ENCODE measurements around the gene B3GNT3.

Gene B3GNT3

DNA sequence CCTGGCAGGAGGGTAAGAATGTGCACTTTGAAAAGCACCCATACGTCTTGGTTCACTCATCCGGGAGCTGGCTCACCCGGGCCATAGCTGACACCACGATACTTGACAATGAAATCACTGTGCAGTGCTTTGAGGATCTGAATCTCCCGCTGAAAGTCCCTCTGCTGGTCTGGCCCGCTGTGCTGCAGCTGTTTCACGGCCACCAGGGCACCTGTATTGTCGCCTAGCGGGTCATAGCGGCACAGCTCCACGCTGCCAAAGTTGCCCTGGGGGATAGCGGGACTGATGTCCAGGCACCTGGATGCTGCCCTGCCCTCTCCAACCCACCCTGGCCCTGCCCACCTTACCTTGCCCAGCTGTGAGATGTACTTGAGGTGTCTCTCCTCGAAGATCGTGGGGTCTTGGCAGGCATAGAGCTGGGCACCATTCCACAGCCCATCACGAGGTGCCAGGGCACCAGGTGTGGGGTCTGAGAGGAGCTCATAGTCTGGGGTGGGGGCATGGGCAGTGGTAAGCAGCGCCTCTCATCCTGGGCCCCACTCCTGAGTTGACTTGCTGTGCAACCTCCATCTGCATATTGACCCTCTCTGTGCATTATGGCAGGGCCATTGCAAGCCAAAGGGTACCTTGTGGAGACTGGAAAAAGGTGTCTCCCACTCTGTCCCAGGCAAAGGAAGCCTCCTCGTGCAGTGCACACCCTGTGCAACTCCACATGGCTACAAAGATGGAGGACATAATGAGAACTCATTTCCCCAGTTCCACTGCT lies 37.7 kb downstream of the B3GNT3 start:
- DNase-seq (ENCODE audit: low read depth in 4 of 4, low spot score in 1 of 4): no peak

DNA sequence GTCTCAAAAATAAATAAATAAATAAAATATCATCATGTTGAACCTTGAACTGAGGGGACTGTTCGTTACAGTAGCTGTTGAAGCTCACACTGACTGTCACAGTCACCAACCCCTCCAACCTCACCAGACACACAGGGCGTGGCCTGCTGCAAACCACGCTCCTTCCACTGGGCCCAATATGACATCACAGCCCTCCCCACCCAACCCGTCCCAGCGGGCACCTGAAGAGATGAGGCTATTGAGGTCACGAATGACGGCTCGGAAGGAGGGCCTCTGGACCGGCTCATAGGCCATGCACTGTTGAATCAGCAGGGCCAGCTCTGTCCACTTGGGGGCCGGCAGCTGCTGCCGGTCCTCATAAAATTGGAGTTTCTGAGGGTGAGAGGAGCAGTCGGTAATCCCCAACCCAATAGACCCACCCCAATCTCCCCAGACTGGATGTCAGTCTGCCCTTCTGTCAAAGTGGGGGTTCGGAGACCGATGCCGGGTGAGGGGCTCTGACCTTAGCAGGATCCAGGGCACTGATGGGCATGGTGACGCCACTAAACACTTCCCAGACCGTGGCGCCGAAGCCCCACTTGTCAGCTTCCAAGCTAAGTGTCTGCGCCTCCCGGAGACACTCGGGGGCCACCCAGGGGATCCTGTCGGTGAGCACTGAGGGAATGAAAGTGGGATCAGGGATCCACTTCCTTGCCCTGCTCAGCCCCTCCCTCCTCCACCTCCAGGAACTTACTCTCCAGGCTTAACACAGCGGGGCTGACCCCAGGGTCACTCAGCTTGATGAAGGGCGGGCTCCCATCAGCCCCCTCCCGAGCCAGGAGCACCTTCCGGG lies 39.6 kb downstream of the B3GNT3 start:
- no peak for DNase-seq (ENCODE audit: low read depth in 4 of 4, low spot score in 1 of 4)

DNA sequence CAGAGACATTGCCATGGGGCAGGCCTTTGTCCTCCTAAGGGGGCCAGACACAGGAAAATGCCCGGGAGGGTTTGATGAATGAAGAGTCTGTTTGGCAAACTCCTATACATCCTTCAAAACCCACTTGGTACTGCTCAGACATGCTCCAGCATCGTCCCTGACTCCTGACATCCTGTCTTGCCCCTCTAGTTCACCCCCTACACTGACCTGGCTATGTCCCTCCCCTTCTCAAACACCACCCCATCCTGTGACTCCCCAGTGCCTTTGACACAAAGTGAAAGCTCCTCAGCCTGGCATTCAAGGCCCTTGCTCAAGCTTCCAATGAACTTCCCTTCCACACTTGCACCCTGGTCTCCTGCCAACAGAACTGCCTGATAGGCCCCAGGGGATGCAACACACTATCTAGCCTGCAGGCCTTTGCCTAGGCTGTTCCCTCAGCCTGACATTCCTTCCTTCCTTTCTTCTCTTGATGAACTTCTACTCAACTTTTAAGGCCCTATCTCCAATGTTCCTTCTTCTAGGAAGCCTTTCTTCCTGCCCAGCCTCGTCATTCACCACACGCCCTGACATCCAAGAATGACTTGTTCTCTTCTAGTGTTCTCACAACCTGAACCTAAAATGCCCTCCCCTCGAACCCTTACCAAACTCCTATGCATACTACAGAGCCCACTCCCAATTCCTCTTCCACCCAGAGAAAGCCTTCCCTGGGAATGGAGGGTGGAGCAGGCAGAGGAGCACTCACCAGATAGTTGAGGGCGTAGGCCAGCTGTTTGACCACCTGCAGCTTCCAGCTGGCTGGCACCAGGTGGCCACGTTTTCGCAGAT lies 40.5 kb downstream of the B3GNT3 start:
- no peak for DNase-seq (ENCODE audit: low read depth in 4 of 4, low spot score in 1 of 4)

DNA sequence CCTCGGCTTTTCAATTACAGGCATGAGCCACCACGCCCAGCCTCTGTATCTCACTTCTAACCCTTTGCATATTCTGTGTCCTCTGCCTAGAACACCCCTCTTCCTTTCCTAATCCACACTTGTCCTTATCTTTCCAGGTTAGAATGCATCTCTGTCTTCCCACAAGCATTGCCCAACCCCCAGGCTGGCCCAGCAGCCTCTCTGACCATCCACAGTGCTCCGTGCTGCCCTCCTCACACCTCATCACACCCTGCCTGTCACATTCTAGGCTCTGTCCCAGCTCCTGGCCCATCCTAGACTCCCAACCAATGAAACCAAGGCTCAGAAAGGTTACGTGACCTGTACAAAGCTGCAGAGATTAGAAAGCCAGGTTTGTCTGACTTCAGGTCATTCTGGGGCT lies 41.6 kb downstream of the B3GNT3 start:
- no peak for DNase-seq (ENCODE audit: low read depth in 4 of 4, low spot score in 1 of 4)

DNA sequence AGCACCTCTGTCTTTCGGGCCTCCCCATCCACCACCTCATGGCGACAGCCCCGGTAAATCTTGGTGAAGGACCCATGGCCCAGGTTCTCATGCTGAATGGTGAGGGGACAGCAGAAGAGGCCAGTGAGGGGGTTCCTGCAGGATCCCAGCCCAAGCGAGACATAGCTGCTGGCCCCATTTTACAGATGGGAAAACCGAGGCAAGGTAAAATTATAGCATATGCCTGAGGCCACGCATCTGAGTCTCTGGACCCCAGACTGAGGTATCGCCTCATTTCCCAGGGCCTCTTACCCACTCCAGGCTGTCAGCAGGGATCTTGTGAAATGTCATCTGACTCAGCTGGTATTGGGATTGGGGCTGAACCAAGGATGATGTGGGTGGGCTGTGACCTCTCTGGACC lies 43.0 kb downstream of the B3GNT3 start:
- no peak for DNase-seq (ENCODE audit: low read depth in 4 of 4, low spot score in 1 of 4)

DNA sequence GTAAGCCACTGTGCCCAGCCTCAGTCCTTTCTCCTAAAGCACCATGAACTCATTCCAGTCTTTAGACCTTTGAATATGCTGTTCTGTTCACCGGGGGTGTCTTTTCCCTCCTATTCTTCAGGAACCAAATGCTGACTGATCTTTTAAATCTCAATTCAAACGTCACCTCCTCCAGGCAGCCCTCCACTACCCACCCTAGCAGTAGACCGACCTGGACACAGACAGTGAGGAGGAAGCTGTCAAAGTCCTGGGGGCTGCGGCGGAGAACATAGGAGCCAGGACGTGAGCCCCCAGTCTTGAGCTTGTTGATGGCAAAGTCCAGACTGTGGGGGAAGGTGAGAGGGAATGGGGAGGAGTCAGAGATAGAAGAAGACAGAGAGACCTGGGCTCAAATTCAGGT lies 45.1 kb downstream of the B3GNT3 start:
- no peak for DNase-seq (ENCODE audit: low read depth in 4 of 4, low spot score in 1 of 4)

DNA sequence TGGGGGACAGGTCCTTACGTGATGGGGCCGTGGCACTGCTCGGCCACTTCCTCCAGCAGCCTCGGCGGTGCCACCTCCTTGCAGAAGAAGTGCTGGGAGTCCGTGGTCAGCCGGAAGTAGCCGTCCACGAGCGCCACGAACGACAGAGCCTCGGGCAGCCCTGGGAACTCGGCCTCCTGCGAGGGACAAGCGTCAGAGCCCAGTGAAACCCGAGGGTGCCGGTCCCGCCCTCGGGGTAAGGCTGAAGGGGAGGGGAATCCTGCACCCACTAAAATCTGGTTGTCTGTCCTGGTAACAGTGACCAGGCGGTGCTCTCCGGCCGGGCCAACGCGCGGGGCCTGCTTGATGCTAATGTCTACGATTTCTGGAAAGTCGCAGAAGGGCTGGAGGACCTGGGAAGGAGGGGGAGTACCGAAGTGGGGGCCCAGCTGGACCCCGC lies 46.5 kb downstream of the B3GNT3 start:
- DNase-seq (ENCODE audit: low read depth in 4 of 4, low spot score in 1 of 4): no peak

DNA sequence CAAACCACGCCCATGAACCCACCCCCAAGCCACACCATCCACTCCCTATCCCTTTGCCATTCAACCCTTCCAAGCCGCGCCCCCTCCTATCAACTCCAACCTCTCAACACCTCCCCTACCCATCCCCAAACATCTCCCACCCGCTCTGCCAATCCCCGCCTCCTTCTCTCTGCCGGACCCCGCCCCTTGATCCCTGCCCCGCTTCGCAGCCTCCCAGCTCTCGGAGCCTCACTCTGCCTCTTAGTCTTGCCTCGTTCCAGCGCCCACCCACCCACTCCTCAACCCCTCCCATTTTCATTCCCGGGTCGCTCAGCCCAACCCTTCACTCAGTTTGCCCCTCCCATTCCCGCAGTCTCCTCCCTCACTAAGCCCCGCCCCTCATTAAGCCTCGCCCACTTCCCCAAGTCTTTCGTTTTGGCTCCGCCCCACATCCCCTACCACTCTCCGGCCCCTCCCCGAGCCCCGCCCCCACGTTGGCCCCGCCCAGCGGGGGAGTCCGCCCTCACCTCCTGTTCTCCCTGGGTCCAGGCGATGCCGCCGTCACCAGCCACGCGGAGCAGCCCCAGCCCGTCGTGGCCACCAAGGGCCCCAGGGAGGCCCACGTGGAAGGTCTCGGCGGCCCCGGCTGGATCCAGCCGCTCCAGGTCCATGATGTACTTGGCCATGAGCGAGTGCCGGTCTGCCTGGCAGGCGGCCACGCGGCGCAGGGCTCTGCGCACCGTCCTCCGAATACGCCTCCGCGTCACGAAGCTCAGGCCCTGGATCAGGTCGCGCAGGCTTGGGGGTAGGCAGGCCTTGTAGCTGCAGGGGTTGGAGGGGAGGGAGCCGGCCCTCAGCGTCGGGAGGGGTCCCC lies 47.1 kb downstream of the B3GNT3 start:
- DNase-seq (ENCODE audit: low read depth in 4 of 4, low spot score in 1 of 4): peak in 2 of 4 experiments; percentile 61 to 79

DNA sequence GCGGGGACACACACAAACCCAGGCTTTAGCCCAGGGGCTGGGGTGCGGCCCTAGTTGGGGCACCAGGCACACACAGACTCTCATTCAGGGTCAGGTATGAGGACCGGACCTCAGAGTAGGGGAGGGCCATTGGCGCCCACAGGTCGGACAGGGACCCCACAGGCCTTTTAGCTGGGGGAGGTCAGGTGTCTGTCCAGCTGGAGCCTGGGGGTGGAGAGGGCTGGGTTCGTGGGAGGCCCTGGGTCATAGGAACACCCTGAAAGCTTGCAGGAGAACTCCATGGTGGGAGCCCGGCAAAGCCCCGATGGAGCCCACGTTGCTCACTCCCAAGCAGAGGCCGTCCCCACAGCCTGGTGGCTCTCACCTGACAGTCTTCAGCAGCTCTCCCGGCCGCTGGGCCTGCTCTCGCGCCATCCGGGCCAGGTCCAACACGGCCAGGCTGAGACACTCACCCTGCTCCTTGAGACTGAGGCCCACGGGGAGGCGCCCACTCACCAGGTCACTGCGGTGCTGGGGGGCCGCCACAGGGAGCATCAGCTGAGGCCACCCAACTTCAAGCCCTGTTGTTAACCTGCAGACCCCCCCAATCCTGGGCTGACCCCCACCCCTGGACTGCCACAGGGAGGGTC lies 47.8 kb downstream of the B3GNT3 start:
- no peak for DNase-seq (ENCODE audit: low read depth in 4 of 4, low spot score in 1 of 4)

DNA sequence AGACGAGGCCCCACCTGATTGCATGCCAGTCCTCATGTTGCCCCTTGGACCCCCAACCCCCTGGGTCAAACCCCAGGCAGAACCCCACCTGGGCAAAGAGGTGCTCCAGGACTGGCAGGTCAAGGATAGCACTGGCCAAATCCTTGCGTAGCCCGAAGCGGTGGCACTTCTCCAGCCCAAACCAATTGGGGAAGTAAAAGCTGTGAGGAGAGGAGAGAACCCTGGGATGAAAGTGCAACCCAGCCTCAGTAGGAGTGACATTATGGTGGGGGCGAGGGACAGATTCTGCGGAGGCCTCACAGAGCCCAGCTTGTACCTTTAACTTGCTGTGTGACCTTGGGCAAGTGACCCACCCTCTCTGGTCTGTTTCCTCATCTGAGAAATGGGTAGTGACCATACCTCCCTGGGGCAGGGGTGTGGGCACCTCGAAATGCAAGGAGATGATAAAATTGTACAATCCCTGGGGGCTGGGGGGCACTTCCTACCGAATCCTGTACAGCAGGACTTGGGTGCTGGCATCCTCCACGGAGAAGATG lies 48.4 kb downstream of the B3GNT3 start:
- DNase-seq (ENCODE audit: low read depth in 4 of 4, low spot score in 1 of 4): no peak

DNA sequence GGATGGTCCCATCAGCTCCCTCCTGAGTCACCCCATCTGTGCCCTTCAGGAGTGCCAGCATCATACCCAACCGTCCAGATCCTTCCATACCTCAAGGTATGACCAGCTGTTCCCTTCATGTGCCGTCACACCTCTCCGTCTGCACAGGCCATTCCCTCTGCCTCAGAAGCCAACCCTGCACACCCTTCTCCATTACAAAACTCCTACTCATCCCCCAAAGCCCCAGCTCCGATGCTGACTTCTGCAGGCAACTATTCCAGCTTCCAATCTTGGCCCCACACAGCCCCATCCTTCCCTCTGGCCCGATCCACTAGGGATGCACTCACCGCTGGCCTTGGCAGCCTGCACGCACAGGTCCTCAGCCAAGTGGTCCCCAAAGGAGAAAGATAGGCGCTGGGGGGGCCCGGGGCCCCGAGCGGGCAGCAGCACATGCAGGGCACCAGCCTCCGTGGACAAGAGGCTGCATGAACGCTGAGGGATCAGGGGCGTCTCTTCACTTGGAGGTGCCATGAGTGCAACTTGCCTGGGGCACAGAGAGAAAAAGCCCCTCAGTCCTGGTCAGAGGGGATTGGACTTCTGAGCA lies 49.1 kb downstream of the B3GNT3 start:
- DNase-seq (ENCODE audit: low read depth in 4 of 4, low spot score in 1 of 4): no peak

DNA sequence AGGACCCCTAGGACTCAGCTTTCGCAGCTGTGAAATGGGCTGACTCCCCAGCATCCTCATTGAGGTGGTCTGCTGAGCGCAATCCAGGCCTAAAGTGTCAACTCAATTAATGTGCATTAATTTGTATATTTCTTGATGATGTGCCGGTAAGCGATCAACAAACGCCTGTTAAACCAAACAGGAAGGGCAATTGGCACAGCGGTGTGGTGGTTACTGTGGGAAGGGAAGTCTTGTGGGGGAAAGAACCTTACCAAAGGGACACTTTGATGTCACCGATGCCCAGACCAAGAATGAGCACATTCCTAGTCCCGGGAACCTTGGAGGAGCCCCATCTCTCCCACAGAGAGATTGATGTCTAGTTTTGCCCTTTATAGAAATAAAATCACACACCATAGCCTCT lies 51.2 kb downstream of the B3GNT3 start:
- DNase-seq (ENCODE audit: low read depth in 4 of 4, low spot score in 1 of 4): no peak

DNA sequence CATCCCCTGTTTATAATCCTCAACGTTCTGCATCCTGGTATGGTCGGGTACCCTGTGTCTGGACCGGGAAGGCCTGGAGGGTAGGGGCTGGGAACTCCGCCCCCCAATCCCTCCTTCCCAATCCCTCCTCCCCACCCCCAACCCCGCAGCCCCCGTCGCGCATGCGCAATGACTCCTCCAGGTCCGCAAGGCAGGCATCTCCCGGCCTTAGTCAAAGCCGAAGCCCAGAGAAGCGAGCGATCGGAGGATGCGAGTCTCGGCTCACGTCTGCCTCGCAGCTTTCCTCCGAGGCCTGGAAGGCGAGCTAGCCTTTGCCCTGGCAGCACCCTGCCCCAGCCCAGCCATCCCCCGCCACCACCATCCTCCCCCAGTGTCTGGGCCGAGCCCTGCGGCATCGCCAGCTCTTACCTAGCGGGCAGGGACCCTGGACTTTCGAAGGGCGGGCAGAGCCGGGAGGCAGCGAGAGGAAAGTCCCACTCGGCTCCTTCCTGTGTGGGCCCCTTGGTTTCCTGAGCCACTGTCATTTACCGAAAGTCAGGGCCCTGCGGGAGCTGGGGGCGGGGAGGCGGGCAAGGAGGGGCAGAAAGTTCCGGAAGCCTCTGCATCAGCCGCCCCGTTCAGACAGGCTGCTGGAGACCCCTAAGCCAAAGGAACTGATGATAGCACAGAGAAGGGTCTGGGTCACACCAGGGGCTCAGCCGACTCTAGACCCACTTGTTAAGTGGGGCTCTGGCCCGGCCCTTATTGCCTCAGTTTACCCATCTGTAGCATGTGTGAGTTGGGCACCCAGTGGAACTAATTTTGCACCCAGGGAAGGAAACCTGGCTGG lies 52.8 kb downstream of the B3GNT3 start, which contains the start of gene JAK3:
TSS of gene JAK3 (minus strand) at position 445 of the 829 bp plus-strand sequence. CDS start 3,565 bp downstream, outside the sequence.
- peak; percentile 73 to 86 (median 82) for DNase-seq (ENCODE audit: low read depth in 4 of 4, low spot score in 1 of 4)

DNA sequence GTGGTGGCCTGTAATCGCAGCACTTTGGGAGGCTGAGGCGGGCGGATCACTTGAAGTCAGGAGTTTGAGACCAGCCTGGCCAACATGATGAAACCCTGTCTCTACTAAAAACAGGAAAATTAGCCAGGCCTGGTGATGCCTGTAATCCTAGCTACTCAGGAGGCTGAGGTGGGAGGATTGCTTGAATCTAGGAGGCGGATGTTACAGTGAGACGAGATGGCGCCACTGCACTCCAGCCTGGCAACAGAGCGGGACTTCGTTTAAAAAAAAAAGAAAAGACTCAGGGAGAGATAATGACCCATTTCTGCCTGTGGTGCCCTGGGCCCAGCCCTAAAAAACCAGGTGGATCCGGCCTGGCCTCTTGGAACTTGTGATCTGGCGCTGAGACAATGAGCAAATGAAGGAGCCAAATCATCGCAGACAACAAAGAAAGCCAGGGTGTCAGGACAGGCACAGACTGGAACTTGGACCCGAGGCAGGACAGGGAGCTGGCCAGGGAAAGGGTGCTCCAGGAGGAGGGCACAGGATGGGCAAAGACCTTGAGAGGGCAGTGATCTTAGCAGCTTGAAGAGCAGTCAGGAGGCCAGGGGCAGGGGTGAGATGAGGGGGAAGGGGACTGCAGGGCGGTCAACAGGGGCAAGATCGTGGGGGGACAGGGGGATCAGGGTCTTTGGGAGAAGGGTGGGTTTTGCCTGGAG lies 53.8 kb downstream of the B3GNT3 start:
- no peak for DNase-seq (ENCODE audit: low read depth in 4 of 4, low spot score in 1 of 4)

DNA sequence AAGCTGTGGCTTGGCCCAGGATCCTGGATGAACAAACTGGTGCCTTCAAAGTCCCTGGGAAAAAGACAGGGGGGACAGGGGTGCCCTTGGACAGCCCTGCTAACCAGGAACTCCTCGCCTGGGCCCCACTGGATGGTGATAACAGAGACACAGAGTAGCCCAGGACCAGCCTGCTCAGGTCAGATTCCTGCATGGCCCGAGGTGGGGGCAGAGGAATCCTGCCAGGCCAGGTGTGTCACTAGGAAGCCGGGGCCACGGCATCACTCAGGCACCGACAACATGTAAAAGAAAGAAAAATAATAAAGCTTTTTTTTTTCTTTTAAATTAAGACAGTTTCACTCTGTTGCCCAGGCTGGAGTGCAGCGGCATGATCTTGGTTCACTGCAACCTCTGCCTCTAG lies 59.1 kb downstream of the B3GNT3 start:
- DNase-seq (ENCODE audit: low read depth in 4 of 4, low spot score in 1 of 4): no peak

DNA sequence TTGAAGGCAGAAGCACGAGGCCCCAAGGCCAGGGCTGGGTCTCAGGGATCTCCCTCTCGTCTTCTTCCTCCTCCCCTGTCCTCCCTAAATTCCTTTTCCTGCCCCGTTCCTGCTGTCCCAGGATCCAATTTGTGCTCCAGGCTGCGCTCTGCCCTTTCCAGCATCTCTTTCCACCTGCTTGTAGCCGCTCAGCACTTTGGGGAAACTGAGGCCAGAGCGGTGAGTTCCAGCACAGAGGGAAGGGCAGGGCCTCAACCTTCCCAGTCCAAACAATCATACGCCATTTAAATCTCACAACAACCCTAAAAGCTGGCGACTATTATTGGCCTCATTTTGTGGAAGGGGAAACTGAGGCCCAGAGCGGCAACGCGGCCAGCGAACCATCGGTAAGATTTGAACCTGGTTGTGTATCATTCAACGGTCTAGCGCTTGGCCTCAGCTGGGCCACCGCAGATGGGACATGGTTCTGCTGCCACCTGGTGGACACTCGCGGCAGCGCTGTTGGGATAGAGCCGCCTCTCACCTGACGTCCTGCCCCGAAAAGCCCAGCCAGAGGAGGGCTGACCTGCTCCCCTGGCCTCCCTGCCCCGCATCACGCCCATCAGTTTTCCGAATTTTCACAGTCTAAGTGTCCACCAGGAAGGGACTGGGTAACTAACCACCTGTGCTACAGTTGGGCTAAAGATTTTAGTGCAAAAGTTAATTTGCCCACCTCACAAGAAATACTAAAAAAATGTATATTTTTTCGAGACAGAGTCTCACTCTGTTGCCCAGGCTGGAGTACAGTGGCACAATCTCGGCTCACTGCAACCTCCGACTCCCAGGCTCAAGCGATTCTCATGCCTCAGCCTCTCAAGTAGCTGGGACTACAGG lies 60.6 kb downstream of the B3GNT3 start:
- peak; percentile 87 to 95 (median 90) for DNase-seq (ENCODE audit: low read depth in 4 of 4, low spot score in 1 of 4)

Measured in stimulated activated CD4-positive, alpha-beta T cell treated with anti-CD3 and anti-CD28 coated beads, Interleukin-1b, Interleukin-23, amount 100 ng/mL, for 24 hours (primary cell).